ENCODE measurements around the gene FAM83F. TPM values are rescaled to one million over a fixed set of nuclear protein-coding genes. Genes with fewer than 3 reads are reported as not detected.

The FAM83F gene
- total RNA-seq, 1 donor, result 0.54 TPM

DNA sequence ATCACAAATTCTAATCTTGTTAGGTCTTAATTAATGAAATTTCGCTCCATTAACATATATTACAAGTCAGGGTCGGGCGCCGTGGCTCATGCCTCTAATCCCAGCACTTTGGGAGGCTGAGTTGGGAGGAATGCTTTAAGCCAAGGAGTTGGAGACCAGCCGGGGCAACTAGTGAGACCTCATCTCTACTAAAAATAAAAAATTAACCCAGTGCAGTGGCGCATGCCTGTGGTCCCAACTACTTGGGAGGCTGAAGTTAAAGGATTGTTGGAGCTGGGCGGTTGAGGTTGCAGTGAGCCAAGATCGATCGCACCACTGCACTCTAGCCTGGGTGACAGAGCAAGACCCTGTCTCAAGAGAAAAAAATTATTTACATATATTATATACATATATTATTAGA is 32.7 kb upstream of the FAM83F start:
- no peak for DNase-seq (ENCODE audit: low read depth in 2 of 3, low spot score in 2 of 3)

DNA sequence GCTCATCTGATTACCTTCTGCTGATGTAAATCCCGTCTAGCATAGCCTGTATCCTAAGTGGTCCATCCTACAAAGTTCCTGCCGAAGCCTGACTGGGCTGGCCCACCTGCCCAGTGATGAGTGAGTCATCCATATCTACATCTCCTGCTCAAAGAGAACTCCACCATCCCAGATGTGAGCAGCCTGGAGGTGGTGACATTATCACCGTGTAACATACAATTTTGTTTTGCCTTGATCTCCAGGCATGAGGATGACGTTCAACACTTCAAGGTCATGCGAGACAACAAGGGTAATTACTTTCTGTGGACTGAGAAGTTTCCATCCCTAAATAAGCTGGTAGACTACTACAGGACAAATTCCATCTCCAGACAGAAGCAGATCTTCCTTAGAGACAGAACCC is 29.0 kb upstream of the FAM83F start:
- no peak for DNase-seq (ENCODE audit: low read depth in 2 of 3, low spot score in 2 of 3)

DNA sequence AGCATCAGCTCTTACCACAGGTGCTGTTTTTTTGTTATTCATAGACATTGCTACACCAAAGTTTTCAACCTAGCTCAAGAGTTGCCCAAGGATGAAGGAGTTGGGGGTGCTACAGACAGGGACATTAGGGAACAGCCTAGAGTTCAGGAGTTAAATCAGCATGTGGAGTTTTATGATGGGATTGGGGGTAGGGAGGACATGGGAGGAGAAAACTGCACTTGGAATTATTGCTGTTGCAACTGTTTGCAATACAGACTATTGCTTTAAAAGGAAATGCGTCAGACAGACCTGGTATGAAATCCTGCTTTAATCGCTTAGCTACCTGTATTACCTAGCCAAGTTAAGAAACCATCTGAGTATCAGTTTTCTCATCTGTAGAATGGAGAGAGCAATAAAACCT is 28.3 kb upstream of the FAM83F start:
- DNase-seq (ENCODE audit: low read depth in 2 of 3, low spot score in 2 of 3), result no peak

DNA sequence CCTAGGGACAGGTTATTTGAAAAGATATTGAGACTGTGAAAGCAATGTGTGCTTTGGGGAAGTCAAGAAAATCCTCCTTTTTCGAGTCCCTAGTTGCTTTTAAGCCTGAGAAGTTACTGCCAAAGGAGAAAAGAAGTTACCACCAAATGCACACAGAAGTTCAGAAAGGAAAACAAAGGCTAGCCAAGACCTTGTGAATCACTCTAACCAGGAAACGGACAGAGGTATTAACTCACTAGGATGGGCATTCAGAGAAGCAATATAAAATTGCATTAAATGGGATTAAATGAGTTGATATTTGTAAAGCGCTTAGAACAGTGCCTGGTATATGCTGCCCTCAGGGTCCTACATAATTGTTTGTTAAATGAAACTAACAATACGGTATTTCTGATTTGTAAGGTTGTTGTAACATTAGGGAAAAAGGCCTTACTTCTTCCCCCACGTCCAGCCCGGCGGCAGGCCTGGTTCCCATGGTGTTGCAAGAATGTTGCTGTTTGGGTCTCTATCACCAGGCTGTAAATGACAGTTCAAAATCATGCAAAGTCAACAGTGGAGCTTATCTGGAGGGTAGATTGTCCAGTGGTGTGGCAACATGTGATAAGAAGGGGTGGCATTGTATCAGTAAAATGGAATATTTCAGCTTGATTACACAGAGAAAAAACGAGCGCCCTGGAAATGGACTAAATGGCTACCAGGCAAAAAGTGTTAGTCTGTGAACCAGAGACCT is 27.5 kb upstream of the FAM83F start:
- no peak for DNase-seq (ENCODE audit: low read depth in 2 of 3, low spot score in 2 of 3)

DNA sequence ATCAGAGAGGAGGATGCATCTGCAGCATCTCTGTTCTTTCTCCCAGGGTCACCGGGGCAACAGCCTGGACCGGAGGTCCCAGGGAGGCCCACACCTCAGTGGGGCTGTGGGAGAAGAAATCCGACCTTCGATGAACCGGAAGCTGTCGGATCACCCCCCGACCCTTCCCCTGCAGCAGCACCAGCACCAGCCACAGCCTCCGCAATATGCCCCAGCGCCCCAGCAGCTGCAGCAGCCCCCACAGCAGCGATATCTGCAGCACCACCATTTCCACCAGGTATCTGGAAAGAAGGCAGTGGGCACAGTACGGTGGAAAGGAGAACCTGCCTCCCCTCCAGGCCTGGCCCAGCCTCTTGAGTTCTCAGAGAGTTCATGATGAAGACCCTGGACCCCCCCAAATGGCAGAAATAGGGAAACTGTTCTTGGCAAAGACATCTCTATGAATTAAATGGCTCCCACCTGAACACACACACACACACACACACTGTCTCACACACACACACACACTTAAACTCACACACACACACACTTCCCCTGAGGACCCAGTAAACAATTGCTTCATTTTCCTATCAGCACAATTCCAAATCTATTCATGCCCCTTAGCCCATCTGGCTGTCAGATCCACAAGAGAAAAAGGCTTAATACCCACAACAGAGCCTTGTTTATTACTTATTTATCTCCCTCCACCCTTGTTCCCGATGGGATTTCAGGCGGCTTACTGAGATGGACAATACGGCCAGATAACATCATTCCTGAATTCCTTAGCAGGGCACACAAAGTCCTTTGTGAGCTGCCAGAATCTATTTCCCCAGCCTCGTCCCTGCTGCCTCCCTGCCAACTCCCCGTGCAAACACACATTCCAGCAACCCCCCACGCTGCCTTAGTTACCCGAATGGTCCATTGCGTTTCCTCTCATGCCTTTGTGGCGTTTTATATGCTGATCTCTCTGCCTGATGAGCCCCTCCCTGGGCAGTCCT is 26.5 kb upstream of the FAM83F start:
- no peak for DNase-seq (ENCODE audit: low read depth in 2 of 3, low spot score in 2 of 3)

DNA sequence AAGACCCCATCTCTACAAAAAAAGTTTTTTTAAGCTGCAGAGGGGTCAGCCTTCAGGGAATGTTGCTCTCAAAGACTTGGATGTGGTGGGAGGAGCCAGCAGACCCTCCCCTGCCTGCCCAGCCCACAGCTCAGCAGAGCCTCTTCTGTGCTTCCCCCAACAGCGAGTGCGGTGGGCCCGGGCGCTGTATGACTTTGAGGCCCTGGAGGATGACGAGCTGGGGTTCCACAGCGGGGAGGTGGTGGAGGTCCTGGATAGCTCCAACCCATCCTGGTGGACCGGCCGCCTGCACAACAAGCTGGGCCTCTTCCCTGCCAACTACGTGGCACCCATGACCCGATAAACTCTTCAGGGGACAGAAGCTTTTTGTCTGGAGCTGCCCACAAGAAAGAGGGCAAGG is 24.0 kb upstream of the FAM83F start:
- DNase-seq (ENCODE audit: low read depth in 2 of 3, low spot score in 2 of 3), result no peak

DNA sequence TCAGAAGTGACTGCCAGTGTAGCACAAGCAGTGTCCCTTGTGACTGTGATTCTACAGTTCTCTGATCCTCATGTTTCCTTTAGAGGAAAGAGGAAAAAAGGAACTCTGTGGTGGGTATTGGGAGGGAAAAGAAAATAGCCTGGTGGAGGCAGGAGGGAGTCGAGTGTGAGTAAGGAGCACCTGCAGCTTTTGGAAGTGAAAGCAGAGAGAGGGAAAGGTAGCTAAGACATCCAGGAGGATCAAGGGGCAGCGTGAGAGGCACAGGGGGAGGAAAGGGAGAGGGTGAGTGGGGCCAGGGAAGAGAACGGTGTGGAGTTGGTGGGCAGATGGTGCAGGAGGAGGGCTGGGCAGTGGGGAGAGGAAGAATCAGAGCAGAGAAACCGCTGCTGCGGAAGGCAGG is 22.1 kb upstream of the FAM83F start:
- no peak for DNase-seq (ENCODE audit: low read depth in 2 of 3, low spot score in 2 of 3)

DNA sequence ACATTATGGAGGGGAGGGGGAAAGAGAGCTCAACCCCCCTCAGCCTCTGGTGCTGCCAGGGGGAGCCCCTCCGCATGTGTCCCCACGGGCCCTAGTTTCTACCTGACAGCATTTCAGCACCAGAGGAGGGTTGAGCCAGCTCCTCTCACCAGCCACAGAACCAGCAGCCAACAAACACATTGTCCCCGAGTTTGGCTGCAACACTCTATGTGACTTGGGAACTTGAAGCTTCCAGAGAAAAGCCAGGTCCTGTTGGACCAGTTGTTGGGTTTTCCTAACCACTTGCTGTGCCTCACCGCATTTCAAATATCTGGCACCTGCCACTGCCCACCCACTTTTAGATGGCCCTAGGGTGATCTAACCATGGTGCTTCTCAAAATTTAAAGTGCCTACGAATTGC is 21.1 kb upstream of the FAM83F start:
- DNase-seq (ENCODE audit: low read depth in 2 of 3, low spot score in 2 of 3), result no peak

DNA sequence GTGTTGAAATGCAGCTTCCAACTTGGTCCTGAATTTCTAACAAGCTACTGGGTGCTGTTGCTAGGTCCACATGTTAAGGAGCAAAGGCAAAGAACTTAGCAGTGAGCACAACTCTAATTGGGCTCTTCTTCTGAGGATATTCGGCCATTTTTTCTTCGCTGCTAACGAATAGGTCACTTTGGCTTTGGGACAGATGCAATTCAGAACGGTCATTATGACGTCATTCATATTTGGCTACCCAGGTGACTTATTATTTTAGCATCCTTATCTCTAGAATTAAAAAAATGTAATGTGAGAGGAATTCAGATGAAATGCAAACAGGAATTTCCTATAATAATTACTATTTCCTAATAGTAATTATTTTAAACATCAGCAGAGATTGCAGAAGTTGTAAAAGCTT is 20.7 kb upstream of the FAM83F start:
- no peak for DNase-seq (ENCODE audit: low read depth in 2 of 3, low spot score in 2 of 3)

DNA sequence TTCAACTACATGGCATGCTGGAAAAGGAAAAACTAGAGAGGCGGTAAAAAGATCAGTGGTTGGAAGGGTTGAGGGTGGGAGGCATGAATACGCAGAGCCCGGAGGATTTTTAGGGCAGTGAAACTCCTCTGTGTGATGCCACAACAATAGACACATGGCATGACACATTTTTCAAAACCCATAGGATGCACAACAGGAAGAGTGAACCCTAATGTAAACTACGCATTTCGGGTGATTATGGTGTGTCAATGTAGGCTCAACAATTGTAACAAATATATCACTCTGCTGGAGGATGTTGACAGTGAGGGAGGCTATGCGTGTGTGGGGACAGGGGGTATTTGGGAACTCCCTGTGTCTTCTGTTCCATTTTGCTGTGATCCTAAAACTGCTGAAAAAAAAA is 15.7 kb upstream of the FAM83F start:
- DNase-seq (ENCODE audit: low read depth in 2 of 3, low spot score in 2 of 3), result no peak

DNA sequence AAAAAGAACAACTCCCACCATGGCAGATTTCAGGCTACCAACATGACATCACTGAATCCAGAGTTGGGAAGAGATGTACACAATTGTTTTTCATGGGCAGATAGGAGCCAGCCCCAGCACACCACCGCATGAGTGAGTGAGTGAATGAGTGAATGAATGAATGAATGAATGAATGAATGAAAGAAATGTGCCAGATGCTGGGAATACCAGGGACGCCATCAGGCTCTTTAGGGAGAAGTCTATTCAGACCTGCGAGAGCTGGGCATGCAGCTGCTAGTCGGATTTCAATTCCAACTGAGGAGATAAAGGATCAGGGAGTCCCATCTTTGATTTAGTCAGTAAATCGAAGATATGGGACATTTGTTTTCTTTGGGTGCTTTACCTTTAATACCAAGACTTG is 15.3 kb upstream of the FAM83F start:
- DNase-seq (ENCODE audit: low read depth in 2 of 3, low spot score in 2 of 3), result no peak

DNA sequence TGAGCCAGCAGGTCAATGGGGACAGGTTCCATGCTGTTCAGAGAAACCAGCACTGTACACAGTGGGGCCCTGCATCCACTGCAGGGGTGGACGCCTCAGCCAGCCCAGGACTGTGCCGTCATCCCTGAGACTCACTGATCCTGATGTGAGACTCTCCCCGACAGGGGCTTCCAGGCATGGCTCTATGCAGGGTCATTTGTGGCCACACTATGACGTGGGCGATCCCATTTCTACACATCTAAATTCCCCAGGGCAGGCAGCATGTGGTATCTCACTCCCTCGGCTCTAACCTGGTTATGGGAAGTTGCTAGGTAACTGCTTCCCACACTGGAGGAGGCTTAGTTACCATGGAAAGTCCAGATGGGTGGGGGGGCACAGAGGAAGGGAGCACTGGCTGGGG is 14.2 kb upstream of the FAM83F start:
- DNase-seq (ENCODE audit: low read depth in 2 of 3, low spot score in 2 of 3), result no peak

DNA sequence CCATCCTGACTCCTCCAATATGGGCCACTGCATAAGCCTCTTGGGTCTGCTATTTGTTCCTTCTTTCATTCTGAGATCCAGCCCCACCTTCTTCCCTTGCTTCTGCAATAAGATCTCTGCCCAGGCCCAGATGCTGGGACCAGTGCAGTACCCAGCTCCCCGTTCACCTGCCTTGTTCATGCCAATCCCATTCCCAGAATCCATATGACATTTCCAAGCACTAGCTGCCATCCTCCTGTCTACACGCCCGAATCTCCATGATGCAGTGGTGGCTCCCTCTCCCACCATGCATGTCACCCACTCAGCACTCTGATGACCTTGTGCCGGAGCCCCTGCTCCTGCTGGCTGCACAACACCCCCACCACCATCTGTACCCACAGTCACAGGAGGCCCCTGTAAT is 11.4 kb upstream of the FAM83F start:
- no peak for DNase-seq (ENCODE audit: low read depth in 2 of 3, low spot score in 2 of 3)

DNA sequence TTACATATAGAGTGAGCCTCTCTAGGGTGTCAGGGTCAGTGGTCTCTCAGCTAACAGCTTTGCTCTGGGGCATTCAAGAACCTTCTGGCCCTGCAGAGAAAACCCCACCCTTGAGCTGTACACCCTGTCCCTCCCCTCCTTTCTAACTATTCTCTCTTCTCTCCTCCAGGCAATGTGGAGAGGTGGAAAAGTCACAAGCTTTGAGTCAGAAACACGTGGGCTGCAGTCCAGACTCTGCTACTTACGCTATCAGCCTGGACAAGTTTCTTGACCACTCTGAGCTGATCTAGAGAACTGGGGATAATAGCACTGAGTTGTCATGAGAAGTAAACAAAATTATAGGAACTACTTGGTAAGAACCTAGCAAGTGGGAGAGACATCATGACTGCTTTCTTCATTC is 10.7 kb upstream of the FAM83F start:
- DNase-seq (ENCODE audit: low read depth in 2 of 3, low spot score in 2 of 3), result no peak

DNA sequence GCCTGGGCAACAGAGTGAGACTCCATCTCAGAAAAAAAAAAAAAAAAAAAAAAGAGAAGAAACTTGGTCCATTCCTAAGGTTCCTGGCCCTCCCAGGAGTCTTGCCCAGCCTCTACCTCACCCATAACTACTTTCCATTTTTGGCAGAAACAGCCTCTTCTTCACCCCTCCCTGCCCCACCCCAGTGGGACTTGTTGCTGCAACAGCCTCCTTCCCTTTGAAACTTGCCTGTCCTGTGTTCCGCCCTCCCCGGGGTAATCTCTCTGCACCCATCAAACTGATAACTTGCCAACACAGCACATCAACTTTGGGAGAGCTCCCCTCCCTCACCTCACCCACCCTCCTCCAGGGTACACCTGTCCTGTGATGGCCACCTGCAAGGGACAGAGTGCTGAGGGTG is 10.0 kb upstream of the FAM83F start:
- no peak for DNase-seq (ENCODE audit: low read depth in 2 of 3, low spot score in 2 of 3)

DNA sequence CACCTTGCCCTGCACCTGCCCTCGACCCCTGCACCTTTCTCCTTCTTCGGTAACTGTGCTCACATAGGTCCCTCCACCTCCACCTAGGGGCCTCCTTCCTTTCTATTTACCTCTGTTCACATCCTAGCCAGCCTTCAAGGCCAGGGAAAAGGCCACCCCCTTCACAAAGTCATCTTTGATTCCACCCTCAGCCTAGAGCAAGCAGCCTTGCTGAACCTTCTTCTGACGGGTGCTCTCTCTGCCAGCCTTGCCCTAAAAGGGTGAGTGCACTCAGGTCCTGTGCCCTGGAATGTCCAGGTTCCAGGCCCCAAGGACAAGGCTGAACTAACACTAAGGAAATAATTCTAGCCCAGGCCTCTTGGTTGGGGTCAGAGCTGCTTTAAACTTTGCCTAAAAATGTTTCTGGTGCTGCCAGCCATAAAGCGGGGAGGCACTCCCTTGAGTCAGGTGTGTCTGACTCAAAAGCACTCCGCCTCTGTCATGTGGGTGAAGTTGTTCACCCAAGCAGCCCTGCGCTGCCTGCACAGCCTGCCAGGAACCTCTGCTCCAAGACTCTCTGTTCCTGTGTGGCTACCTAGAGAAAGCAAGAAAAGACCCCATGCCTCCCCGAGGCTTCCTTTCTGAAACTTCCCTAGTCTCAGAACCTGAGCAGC is 9.2 kb upstream of the FAM83F start:
- DNase-seq (ENCODE audit: low read depth in 2 of 3, low spot score in 2 of 3), result no peak

DNA sequence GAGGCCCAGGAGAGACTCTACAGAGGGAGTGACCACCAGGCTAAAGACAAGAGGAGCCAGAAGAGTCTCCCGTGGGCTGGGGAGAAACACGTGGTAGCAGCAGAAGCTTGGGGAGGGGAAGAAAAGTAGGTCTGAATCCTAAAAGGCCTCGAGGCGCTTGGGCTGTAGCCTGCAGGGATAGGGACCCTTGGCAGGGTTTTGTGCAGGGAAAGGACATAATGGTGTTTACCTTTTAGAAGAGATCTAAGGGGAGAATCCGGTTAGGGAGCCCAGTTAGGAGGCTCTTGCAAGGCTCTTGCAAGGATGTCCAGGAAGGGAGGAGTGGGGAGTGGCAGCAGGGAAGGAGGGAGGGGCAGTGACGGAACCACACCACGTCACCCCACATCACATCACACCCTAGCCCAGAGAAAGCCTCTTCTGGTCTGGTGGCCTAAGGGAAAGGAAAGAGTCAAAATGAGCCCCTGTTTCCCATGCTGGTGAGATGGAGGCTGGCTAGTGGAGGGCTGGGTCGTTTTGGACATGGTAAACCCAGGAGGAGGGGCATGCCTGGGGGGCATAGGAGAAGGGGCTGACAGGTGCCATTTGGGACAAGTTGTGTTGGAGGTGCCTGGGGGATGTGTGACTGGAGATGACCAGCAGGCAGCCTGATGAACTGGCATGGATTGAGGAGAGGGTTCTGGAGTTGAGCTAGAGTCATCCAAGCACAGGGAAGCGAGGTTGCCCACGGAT is 6.2 kb upstream of the FAM83F start:
- DNase-seq (ENCODE audit: low read depth in 2 of 3, low spot score in 2 of 3), result no peak

DNA sequence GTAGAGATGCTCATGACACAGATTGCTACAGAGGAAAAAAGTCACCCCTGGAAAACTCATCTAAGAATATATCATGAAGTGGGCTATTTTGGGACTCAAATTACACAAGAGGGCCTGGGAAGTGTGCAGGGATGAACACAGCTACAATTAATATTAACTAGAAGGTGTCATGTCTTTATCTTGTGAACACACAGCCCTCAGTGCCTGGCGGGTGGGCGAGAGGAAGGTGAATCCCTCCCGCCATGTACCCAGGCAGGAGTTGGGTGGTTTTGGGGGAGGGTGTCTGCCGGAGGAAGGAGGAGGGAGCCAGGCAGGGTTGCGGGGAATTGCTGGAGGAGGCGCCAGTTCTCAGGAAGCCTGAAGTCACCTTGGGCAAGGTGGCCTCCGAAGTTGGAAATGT is 5.1 kb upstream of the FAM83F start:
- DNase-seq (ENCODE audit: low read depth in 2 of 3, low spot score in 2 of 3), result no peak

DNA sequence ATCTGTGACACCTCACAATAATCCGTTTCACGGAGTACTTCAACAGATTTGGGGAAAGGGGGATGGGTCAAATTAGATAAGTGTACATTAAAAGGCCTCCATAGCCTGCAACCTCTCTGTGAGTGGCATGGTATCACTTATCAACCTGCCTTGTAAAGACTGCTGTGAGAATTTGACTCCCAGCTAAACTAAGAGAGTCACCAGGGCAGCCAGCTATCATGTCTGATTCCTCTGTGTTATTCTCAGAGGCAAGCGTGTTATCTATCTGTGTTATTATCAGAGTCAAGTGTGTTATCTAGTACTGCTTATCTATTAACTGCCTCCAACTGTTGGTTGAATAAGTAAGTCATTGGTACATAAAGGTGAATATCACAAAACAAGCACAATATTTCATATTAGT is 4.1 kb upstream of the FAM83F start:
- no peak for DNase-seq (ENCODE audit: low read depth in 2 of 3, low spot score in 2 of 3)

DNA sequence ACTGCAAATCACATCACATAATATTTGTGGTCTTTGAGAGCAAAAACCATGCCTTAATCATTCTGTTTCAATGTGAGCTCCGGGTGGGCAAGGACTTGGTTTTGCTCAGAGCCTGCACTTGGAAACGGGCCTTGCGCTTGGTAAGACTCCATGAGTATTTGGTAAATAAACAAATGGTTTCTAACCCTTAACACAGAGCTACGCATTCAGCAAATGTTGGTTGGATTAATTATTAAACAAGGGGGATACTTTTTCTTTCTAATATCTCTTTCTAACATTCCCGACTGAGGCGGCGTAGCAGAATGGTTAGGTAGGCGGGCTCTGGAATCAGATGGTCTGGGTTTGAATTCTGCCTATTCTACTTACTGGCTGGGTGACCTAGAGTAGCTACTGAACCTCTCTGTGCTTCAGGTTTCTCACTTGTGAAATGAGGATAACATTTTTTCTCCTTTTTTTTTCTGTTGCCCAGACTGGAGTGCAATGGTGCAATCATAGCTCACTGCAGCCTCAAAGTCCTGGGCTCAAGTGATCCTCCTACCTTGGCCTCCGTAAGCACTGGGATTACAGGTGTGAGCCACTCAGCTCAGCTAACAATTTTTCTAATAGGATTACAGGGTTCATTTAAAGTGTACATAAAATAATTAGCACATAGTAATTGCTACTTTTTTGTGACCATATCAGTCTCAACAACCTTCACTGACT is 3.4 kb upstream of the FAM83F start:
- DNase-seq (ENCODE audit: low read depth in 2 of 3, low spot score in 2 of 3), result no peak

Measured in hematopoietic multipotent progenitor cell (in vitro differentiated cells).